Thyroid gland (tissue), 4 donors: ENCODE data around the gene ZNF423.

Source experiments
- CTCF ChIP-seq, 6 experiments: fragments of 200-600 bp in 3 of 6; fragments of 450-650 bp in 3 of 6; sonication (generic) in 3 of 6; IDR thresholded peaks; one replicate each; pipeline ENCODE4 v1.5.1; 2016 to 2019; ENCODE audit warnings: antibody characterized with exemption in 6 of 6, mild to moderate bottlenecking in 2 of 6, inconsistent platforms in 1 of 6, moderate library complexity in 1 of 6
- POLR2A ChIP-seq, 2 donors: fragments of 450-650 bp; IDR thresholded peaks; one replicate each; pipeline ENCODE4 v1.6.1; 2017; ENCODE audit warnings: antibody characterized with exemption in 2 of 2, mild to moderate bottlenecking in 2 of 2, moderate library complexity in 1 of 2

DNA sequence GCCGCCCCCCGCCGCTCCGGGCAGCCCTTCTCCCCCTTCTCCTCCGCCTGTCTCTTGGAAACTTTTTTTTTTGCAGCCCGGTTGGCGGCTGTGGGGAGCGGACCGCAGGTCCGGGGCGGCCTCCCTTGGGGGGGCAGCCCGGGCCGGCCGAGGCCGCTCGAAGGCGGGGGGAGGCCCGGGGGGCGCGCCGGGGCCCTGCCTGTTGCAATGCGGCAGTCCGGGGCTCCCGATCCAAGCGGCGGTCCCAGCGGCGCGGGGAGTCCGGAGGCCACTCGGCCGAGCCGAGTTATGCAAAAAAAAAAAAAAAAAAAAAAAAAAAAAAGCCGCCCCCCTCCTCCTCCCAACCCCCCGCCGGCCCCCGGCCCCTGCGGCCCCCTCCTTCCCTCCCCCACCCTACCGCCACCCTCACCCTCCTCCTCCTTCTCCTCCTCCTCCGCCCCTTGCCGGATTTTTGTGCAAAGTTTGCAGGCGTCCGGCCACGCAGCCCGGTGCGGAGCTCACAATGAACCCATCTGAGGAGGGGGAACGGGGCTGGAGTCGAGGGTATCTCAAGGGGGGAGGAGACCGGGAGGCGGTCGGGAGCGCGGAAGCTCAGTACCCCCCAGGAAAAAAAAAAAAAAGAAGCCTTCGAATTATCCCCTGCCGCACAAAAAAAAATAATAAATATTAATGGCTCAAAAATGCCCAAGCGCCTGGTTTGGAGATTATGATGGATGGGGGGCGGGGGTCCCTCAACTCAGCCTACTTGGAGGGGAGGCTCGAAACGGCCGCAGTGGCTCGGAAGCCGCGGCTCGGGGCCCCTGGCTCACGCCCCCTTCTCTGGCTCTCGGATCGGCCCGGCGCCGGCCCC, at the start of gene ZNF423:
- TF ChIP-seq CTCF (IDR thresholded peaks at IDR 0.05) (no peak), POLR2A (IDR thresholded peaks at IDR 0.05) (no peak)
